ENCODE measurements around the gene CLEC2L.
"Not testable (repeated sequence)": the region's sequence is repeated elsewhere in the genome, so short reads cannot be mapped to it uniquely, and the experiment has no call there.

CLEC2L gene

DNA sequence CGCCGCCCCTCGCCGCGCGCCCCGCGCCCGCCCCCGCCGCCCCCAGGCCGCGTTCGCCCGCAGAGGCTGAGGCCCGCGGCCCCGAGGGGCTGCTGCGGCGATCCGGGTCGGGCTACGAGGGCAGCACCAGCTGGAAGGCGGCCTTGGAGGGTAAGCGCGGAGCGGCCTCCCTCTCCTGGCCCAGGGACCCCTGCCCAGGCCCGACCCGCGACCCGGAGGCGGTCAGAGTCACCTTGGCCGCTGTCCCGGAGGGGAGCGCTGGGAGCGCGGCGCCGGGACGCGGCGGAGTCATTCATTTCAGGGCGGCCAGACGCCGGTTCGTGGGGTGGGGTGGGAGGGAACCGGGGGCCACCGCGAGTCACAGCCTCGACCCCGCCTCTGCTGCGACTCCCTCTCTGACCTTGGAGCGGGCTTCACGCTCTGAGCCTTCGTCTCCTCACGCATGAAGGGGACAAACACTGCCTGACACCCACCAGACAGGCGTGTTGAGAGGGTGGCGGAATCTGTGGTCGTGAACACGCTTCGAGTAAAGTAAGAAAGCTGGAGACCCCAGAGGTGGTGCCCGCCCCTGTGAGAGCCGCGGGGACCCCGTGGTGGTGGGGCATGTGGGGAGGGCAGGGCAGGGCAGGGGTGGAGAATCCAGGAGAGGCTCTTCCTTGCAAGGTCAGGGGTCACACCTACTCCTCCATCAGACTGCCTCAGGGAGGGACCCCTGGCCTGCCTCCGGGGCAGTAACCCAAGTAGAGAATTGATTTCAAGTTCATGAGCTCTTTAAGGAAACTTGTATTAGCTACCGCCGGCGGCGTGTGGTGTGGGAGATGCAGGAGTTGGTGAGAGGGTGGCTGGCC lies 707 bp downstream of the CLEC2L start:
- no peak for DNase-seq

DNA sequence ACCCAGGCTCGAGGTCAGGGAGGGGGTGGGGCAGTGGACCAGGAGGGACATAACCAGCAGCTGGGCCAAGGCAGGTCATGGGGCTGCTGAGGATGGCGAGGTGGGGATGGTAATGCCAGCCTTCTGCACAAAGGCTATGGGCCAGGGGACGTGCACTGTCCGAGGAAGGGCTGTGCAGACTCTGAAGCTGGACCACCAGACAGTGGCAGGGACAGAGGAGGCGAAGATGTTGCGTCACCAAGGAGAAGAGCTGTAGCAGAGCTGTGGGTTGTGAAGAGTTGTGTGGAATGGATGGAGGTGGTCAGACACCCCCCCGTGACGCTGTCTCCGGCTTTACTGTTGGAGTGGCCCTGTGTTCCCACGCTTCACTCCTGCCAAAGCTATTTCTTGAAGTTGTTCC lies 1.8 kb downstream of the CLEC2L start:
- DNase-seq = no peak

DNA sequence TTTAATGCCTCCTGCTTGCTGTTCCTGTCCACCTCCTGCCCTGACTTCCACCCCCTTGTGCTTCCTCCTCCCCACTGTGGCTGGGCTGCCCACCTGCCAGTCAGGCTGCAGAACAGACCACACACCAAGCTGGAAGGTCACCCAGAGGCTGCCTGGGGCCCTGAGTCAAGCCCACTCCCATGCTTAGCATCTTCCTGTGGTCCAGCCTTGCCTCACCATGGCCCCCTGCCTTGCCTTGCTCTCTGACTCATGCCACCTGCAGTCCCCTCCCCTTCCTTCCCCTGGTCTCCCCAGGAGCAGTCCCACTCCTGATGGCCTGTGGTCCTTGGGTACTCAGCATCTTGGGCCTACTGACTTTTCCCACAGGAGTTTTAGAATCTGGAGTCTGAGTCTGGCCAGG lies 2.3 kb downstream of the CLEC2L start:
- no peak for DNase-seq

DNA sequence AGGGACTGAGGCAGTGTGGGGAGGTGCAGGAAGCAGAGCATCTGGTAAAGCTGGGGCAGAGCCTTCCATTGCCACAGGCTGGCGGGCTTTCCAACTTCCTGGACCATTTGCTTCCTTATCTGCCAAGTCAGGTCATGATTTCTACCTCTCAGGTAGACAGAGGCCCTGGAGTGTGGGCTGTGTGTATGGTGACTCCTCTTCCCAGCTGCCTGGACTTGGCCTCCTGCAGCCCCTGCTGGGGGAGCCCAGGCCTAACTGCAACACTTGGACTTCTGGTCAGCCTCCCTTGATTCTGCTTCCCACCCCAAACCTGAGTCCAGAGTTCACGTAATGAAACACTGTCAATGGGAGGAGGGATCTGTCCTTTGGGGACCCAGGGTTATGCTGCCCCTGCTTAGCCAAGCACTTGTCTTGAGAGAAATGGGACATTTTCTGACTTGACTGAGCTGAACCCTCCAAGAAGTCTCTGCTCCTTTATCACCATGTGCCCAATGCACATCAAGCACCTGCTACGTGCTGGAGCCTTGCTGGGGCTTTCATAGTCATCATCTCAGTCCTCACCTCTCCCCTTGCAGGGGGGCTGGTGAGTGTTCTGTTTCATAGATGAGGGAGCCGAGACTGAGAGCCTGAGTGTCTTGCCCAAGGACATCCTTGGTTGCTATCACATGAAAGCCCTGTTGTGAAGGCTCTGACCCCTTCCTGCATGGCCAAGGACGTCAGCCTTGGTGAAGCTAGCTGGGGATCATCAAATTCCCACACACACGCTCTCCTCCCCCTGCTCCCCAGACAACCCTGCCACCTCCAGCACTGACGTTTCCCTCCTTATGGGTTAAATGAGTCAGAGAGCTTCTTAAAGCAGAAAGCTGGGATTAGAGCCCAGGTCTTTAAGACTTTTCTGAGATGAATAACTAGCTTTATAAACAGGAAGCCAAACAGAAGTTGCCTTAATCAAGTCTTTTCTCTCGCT lies 3.4 kb downstream of the CLEC2L start:
- no peak for DNase-seq

DNA sequence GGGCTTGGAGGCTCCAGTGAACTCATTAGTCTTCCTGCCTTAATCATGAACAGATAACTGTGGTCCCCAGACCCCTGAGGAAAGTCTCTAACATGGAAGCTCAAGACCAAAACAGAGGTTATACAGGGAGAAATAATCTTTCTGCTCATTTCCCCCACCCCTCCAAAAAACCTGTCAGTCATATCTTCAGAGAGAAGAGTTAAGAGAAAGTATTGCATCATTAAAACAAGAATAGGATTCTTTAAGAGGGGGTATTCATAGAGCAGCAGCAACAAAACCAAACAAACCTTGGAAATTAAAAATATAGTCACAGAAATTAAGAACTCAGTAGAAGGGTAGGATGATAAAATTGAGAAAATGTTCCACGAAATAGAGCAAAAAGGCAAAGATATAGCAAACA lies 7.6 kb downstream of the CLEC2L start:
- DNase-seq = no peak

DNA sequence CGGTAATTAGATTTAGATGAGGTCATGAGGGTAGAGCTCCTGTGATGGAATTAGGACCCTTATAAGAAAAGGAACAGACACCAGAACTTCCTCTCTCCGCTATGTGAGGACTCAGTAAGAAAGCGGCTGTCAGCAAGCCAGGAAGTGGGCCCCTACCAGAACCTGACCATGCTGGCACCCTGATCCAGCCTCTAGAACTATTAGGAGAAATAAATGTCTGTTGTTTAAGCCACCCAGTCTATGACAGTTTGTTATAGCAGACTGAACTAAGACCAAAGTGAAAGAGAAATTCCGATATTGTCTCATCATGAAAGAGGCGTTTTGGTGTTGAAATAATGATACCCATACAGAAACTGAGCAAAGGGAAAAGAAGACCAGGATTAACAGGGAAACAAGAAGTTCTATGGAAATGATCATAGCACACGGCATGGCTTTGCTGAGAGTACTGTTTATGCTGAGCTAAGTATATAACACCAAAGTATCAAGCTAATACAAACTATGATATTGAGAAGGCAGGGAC lies 9.2 kb downstream of the CLEC2L start:
- no peak for DNase-seq

DNA sequence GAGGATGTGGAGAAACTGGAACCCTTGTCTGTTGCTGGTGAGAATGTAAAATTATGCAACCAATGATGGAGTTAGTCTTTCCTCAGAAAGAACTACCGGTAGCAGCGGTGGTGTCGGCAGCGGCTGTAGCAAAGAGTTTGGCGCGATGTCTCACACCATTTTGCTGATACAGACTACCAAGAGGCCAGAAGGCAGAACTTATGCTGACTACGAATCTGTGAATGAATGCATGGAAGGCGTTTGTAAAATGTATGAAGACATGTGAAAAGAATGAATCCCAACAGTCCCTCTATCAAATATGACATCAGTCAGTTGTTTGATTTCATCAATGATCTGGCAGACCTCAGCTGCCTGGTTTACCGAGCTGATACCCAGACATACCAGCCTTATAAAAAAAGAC lies 10.6 kb downstream of the CLEC2L start:
- DNase-seq = no peak

DNA sequence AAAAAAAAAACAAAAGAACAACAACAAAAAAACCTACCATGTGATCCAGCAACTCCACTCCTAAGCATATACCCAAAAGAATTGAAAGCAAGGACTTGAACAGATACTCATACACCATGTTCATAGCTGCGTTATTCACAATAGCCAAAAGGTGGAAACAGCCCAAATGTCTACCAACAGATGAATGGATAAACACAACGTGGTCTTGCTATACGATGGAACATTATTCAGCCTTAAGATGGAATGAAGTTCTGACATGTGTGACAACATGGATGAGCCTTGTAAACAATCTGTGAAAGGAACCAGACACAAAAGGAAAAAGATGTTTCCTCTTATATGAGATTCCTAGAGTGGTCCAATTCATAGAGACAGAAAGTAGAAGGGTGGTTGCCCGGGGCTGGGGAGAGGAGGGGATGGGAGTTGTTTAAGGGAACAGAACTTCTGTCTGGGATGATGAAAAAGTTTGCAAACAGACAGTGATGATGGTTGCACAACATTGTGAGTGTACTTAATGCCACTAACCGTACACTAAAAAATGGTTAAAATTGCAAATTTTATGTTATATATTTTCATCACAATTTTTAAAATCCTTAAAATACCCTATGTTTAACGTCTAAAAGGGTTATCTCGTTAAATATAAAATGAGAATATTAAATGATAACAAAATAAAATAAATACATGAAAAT lies 11.6 kb downstream of the CLEC2L start:
- no peak for DNase-seq

DNA sequence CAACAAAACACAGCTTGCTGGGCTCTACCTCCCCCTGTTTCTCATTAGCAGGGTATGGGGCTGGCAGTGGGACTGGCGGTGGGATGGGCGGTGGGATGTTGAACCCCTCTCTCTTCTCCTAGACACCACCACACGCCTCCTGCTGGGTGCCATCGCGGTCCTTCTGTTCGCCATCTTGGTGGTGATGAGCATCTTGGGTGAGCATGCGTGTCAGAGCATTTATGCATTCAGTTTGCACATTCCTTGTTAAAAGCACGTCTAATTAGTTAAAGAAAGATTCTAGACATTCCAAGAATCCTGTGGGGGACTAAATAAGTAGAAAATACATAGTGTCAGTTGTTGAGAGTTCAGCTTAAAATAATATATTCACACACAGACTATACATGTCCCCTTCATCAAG lies 12.7 kb downstream of the CLEC2L start:
- no peak for DNase-seq

DNA sequence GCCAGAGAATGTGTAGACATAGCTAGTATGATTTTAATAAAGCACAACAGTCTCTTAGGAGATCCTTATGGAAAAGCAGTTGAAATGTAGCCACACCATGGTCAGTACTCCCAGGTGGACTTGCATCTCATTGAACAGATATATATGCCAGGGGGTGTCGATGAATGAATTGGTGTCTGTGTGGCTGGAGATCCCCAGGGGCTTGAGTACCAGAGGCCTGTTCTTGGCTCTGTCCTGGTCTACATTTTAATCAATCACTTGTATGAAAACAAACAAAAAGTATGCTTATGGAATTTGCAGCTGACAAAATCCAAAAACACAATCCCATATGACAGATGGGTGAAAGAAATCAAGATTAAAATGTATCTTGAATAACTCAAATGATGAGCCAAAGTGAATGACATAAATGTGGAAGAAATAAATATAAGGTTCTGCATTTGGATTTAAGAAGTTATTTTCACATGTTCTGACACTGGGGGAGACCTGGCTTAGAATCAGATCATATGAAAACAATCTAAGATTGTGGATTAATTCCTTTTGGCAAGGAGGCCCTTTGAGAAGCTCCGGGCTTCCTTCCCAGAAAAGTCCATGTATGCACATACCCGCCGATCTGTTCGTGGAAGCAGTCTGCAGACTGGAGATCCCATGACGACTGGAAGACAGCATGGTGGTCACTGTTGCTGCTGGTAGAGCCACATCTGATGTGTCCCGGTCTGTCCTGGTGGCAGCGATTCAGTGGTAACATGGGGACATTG lies 15.6 kb downstream of the CLEC2L start:
- DNase-seq = no peak

DNA sequence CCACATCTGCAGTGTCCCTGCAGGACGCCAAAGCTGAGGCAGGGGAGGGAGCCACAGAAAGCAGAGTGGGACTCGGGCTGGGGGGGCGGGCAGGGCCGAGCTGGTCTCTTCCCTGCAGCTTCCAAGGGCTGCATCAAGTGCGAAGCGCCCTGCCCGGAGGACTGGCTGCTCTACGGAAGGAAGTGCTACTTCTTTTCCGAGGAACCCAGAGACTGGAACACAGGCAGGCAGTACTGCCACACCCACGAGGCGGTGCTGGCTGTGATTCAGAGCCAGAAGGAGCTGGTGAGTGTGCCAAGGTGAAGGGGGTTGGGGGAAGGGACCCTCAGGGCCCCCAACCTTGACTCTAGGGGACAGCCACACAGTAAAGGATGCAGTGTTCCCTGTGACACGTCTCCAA lies 16.7 kb downstream of the CLEC2L start:
- DNase-seq = no peak

DNA sequence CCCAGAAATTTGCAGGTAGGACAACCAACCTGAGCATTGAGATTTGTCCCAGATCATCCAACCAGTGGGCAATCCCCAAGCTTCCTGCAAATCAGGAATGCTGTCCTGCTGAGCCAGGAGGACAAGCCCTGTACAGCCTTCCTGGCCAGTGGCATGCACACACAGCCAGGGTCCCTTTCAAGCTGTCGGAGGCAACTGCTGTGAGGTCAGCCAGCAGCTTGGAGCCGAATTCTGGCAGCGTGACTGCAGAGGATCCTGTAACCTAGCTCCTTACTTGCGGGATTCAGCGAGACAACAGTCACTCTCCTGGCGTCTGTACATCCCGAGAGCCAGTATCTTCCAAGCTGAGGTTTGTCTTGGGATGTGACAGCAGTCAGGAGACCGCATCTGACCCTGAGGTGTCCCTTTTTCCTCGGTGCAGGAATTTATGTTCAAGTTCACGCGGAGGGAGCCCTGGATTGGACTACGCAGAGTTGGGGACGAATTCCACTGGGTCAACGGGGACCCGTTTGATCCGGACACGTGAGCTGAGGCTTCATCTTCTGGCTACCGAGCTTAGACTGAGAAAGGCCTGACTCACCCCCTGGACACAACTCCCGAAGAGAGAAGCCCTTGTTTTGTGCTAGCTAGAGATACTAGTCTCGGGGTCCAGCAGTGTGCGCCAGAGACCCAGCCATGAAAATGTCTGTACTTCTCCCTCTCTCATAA lies 18.3 kb downstream of the CLEC2L start:
- DNase-seq = no peak

DNA sequence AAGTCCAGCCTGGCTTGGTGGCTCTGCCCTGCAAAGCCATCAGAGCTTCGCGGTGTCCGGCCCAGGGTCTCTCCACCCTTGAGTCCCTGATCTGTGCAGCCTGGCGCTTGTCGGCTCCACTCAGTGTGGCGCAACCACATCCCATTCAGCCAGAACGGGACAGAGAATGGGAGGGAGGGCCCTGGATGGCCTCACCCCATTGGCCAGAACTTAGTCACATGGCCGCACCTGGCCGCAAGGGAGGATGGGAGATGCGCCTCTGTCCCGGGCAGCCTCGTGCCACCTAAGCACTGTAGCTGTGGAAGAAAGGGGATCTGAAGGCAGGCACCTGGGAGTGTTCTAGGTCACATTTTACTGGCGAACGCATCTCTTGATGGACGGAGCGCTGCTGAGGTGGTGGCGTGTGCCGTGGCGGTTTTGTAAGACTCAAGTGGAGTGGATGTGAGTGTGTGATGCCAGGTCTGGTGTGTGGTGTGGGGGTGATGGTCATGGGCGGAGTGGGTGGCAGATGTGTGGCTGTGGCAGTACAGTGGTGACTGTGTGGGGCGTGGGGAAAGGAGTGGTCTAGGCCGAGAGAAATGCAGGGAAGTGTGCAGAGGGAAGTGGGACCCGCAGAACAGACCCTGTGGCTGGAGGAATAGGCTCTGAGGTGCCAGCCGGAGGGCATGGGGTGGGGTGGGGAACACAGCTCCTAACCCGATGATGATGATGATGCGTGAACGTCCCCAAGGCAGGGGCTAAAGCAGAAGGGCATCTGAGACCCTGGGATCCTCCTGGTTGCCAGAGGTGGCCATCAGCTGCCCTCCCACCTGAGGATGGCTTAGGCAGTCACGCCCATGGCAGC lies 19.0 kb downstream of the CLEC2L start:
- DNase-seq = no peak

DNA sequence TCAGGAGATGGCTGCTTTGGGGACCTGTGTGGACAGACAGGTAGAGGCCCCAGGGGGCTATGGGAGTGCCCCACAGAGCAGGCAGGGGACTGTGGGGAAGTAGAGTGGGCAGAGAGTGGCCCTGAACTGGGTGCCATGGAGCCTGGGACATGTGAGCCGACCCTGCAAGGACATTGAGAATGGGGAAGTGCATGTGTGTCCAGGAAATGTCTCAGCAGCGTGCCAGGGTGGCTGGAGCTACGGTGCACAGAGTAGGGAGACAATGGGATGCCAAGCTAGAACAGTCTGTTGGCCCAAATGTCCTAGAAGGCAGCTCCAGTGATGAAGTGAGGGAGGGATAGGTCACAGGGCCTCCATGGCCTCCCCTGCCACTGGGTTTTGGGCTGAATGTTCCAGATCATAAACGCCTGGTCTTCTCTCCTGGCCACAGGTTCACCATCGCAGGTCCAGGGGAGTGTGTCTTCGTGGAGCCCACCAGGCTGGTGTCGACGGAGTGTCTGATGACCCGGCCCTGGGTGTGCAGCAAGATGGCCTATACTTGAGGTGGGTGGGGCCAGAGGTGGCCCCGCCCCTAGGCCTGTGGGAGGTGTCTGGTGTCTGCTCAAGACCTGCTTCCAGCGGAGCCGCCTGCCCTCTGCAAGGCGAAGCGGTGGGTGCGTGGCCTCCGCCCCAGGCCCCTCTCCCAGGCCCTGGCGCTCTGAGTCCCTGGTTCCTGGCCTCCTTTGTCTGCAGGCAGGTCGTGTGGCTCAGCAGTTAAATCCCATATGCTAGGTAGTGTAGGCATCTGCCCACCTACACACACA lies 20.5 kb downstream of the CLEC2L start:
- no peak for DNase-seq

DNA sequence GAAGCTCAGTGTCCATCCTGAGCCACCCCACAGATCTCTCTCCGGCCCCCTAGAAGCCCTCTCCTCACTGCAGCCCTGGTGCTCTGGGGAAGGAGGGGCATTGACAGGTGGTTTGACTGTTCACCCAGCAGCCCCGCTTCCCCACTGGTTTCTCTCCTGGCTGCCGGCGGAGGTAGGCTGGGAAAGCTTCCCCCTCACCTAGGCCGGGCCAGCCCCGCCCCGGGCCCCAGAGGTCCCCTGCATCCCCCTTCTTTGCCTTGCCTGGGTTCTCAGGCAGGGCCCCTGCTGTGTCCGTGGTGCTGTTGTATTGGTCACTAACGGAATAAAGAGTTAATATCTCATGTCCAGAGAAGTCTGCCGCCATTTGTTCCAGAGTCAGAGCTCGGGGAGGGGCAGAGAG lies 21.2 kb downstream of the CLEC2L start:
- DNase-seq = no peak

DNA sequence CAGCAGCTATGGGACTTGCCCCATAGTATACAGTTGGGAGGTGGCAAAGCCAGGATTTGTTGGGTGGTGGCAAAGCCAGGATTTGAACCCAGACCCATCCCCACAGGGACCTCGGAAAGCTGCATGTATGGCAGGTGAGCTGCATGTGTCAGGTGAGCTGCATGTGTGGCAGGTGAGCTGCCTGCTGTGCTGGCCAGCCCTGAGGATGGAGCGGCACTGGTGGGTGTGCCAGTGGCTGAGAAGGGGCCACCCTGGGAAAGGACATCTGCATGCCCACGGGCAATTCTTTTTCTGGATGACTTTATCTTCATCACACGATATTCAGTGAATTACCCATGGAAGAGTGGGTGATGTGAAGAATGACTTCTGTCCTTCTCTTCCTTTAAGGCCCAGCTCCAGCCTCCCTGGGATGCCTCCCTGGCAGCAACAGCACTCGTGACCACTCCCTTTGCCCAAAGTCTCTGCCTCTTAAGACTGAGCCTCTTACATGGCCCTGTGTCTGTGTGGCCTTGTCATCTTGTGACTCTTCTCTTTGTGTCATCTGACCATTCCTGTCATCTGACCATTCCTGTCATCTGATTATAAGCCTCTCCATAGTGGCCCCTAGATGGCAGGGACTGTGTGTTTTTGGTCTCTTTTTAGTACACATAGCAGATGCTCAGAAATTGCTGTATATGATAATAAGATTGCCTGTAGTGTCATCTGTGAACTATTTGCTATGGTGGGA lies 25.0 kb downstream of the CLEC2L start:
- DNase-seq = no peak

DNA sequence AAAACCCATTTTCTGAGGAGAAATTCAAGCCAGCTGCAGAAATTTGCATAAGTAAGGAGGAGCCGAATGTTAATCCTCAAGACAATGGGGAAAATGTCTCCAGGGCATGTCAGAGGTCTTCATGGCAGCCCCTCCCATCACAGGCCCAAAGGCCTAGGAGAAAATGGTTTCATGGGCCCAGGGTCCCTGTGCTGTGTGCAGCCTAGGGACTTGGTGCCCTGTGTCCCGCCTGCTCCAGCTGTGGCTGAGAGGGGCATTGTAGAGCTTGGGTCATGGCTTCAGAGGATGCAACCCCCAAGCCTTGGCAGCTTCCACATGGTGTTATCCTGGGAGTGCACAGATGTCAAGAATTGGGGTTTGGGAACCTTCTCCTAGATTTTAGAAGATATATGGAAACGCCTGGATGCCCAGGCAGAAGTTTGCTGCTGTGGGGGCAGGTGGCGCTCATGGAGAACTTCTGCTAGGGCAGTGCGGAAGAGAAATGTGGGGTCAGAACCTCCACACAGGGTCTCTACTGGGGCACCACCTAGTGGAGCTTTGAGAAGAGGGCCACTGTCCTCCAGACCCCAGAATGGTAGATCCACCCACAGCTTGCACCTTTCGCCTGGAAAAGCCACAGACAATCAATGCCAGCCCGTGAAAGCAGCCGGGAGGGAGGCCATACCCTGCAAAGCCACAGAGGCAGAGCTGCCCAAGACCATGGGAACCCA lies 30.7 kb downstream of the CLEC2L start:
- not testable (repeated sequence) for DNase-seq

DNA sequence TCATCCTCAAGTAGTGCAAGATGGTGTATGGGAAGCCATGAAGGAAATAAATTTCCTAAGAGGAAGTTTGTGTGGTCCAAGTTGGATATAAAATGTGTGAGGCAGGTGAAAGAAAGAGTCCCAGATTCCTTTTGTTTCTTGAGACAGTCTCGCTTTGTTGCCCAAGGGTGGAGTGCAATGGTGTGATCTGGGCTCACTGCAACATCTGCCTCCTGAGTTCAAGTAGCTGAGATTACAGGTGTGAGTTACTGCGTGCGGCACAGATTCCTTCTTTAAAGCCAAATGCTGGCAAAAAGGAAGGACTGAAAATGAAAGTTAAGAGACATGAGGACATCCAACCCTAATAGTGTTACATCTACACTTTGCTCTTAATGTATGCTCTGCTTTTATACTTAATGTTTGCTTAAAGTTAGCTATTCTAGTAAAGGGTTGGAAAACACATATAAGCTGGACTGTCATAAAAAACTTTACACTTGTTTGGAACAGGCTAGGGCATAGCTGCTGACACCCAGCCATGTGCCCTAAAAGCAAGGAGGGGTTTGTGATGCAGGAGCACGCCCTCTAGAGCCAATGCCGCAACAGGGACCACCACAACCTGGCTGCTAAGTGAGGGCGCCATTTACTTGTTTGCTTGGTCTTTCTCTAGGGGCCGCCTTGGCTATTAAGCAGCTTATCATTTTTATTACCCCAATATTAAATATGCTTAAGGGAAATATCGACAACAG lies 34.5 kb downstream of the CLEC2L start:
- DNase-seq = no peak
